Karpas-422 (cell line): ENCODE measurements around the gene MBIP. TPM values are rescaled to one million over a fixed set of nuclear protein-coding genes. Genes with fewer than 3 reads are reported as not detected.

Source experiments
- DNase-seq: peaks from one replicate; pipeline ENCODE4 v3.0.0-alpha.2; 2015
- H2AFZ ChIP-seq: fragments of 200-600 bp; sonication (generic); 2 replicates; pipeline ENCODE4 v1.6.1; 2014; ENCODE audit warnings: antibody characterized with exemption, low read length, mixed read lengths
- H3K27ac ChIP-seq: fragments of 200-600 bp; sonication (generic); 2 replicates; pipeline ENCODE4 v1.5.1; 2014; ENCODE audit warnings: mild to moderate bottlenecking, low read length, moderate library complexity
- H3K27me3 ChIP-seq: fragments of 200-600 bp; sonication (generic); 2 replicates; pipeline ENCODE4 v1.6.1; 2014; ENCODE audit warnings: low read length, mixed read lengths
- H3K36me3 ChIP-seq: fragments of 200-600 bp; sonication (generic); 2 replicates; pipeline ENCODE4 v1.6.1; 2014; ENCODE audit warnings: low read length, mixed read lengths; ENCODE audit not compliant: insufficient read depth
- H3K4me1 ChIP-seq: fragments of 200-600 bp; sonication (generic); 2 replicates; pipeline ENCODE4 v1.6.1; 2014; ENCODE audit warnings: mild to moderate bottlenecking, low read length, mixed read lengths
- H3K4me2 ChIP-seq: fragments of 200-600 bp; sonication (generic); 2 replicates; pipeline ENCODE4 v1.6.1; 2014; ENCODE audit warnings: low read length, low read depth, mild to moderate bottlenecking; ENCODE audit not compliant: poor library complexity, severe bottlenecking
- H3K4me3 ChIP-seq: fragments of 200-600 bp; sonication (generic); 2 replicates; pipeline ENCODE4 v1.5.1; 2014; ENCODE audit warnings: mild to moderate bottlenecking, antibody characterized with exemption, low read length, mixed read lengths
- H3K79me2 ChIP-seq: fragments of 200-600 bp; sonication (generic); 2 replicates; pipeline ENCODE4 v1.6.1; 2014; ENCODE audit warnings: mild to moderate bottlenecking, low read length, mixed read lengths
- H3K9ac ChIP-seq: fragments of 200-600 bp; sonication (generic); 2 replicates; pipeline ENCODE4 v1.6.0; 2014; ENCODE audit warnings: low read length
- H3K9me2 ChIP-seq: fragments of 200-600 bp; sonication (generic), shearing (Covaris generic); replicated peaks from 2 replicates; pipeline ENCODE4 v1.6.0; 2014; ENCODE audit warnings: mild to moderate bottlenecking, low read length, moderate library complexity; ENCODE audit not compliant: insufficient read depth
- H3K9me3 ChIP-seq: fragments of 300-700, 200-600 bp; sonication (generic); 2 replicates; pipeline ENCODE4 v1.6.1; 2014; ENCODE audit warnings: low read length, mixed read lengths
- H4K20me1 ChIP-seq: fragments of 200-600 bp; sonication (generic); 2 replicates; pipeline ENCODE4 v1.6.1; 2014; ENCODE audit warnings: mild to moderate bottlenecking, antibody characterized with exemption, low read length, low read depth; ENCODE audit not compliant: insufficient read depth
- total RNA-seq: library from RNA; depleted of rRNA; stranded (reverse); fragments of >200 nt; shearing (Covaris generic); gene quantifications from 2 replicates; pipeline ENCODE4 v1.2.3, GENCODE V29; 2014; ENCODE audit warnings: low replicate concordance

MBIP gene
- total RNA-seq, 1 experiment from 2014 or later, result 49.7 TPM

DNA sequence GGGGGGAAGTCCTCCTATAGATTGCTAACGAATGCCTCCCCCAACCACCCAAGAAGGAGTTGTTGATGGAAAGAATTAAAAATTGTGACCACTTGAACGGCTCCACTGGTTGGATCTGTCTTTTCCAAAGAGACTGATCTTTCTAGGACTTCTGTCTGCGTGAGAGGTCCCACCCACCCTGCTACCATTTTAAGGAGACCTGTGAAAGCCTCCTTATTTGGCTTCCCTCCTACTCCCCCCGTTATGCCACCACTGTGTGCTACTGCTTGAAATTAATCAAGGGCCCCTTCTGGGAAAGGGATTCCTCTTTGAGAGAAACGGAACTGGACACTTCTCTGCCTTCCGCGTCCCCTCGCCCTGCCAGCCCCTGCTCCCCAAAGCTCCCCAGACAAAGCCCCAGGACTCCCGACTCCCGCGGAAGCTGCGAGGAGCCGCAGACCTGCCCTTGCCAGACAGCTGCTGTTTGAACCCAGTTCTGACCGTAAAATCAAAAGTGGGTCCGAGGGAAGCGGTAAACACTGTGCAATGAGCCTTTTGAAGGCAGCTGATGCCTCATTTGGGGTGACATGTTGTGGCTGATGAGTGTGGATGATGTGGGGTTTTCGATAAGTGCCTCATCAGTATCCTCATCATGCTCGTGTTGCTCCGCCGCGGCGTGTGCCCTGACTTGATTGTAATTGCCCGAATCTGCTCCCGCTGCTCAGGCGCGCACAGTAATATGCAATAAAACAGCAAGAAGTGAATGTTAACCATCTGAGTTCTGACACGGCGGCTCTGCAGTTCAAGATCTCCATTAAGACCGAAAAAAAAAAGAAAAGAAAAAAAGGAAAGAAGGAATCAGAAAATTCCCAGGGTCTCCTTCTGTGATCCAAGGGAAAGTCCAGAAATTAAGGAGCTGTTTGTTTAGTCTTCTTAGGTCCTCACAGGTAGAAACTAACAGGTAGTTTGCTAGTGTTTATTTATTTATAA, 48.2 kb downstream of the MBIP start:
- H2AFZ ChIP-seq, result no peak overlapping the region; the same call in 1 of the 2 replicates
- H3K9me2 ChIP-seq, result no peaks in the 10 kb centered on the region
- H3K9me3 ChIP-seq, result no peaks in the 10 kb centered on the region
- H3K4me2 ChIP-seq, result peak overlapping the region; percentile 9
- H3K9ac ChIP-seq, result no peak overlapping the region
- no peaks in the 10 kb centered on the region for H3K79me2 ChIP-seq
- H3K27me3 ChIP-seq, result no peaks in the 10 kb centered on the region
- H3K27ac ChIP-seq, result no peak overlapping the region
- DNase-seq, result no peak
- peak overlapping the region; percentile 2; the same call in 1 of the 2 replicates for H3K4me3 ChIP-seq
- no peaks in the 10 kb centered on the region for H4K20me1 ChIP-seq
- H3K36me3 ChIP-seq, result no peaks in the 10 kb centered on the region
- no peaks in the 10 kb centered on the region for H3K4me1 ChIP-seq

DNA sequence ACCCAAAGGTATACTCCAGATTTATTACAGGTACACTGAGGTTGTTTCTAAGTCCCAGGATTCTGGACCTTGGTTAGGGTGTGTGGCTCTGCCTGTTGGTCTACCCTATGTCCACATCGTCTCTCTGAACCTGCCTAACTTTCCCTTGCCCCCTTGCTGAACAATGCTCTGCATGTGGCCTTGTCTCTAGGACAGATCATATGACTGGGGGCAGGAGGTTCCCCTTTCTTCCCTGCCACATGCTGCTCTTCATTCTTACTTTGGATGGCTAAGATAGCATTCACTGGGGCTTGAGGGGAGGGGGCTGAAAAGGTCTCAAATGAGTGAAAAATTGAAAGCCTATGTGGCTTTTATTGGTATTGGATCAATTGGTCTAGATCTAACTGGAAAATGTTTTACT, 49.2 kb downstream of the MBIP start:
- Histone ChIP-seq H3K9me3 (no peaks in the 10 kb centered on the region), H2AFZ (no peak overlapping the region), H3K9ac (no peak overlapping the region), H3K27ac (no peak overlapping the region), H4K20me1 (no peaks in the 10 kb centered on the region), H3K79me2 (no peaks in the 10 kb centered on the region), H3K27me3 (no peaks in the 10 kb centered on the region), H3K36me3 (no peaks in the 10 kb centered on the region), H3K4me3 (no peak overlapping the region), H3K4me2 (no peak overlapping the region), H3K9me2 (no peaks in the 10 kb centered on the region), H3K4me1 (no peaks in the 10 kb centered on the region)
- DNase-seq, result no peak

DNA sequence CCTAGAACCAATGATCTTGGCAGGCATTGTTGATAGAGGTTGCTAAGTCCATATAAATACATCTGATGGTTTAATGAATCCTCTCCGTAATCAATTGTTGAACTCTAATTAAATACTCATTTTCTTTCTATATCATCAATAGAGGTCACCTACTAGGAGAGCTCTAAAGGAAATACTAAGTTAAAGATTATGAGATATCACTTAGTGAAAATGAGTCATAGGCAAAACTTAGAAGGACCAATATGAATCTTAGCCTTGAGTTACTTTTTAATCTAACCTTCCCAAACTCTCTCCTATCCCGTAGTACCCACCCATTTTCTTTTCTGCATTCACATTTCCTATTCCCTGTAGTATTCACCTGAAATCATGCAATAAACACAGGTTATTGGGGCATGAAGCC, 50.2 kb downstream of the MBIP start:
- no peak overlapping the region for H2AFZ ChIP-seq
- no peaks in the 10 kb centered on the region for H3K9me3 ChIP-seq
- no peaks in the 10 kb centered on the region for H3K36me3 ChIP-seq
- no peak overlapping the region for H3K9ac ChIP-seq
- no peaks in the 10 kb centered on the region for H3K79me2 ChIP-seq
- no peaks in the 10 kb centered on the region for H3K9me2 ChIP-seq
- DNase-seq, result no peak
- no peak overlapping the region for H3K4me3 ChIP-seq
- no peaks in the 10 kb centered on the region for H3K27me3 ChIP-seq
- H3K4me2 ChIP-seq, result no peak overlapping the region
- no peak overlapping the region for H3K27ac ChIP-seq
- no peaks in the 10 kb centered on the region for H3K4me1 ChIP-seq
- H4K20me1 ChIP-seq, result no peaks in the 10 kb centered on the region

DNA sequence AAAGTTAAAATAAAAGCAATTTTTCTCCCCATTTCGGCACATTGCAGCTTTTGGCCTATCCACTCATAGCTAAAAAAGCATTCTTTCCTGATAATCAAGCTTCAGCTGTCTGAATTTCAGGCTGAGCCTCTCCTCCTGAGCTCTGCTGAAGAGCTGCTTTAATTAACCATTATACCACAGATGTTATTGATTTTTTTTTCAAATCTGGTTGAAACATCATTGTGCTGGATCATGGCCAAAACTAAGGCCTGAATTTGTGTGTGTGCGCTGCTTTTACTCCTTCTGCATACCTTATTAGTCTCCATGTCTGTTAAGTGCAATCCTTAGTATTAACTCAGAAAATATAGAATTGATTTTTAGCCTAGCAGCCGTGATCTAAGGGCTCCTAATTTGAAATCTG, 52.3 kb downstream of the MBIP start:
- Histone ChIP-seq H2AFZ (no peak overlapping the region), H3K4me2 (no peak overlapping the region), H3K9me2 (no peaks in the 10 kb centered on the region), H3K36me3 (no peaks in the 10 kb centered on the region), H3K27me3 (no peaks in the 10 kb centered on the region), H4K20me1 (no peaks in the 10 kb centered on the region), H3K9me3 (no peaks in the 10 kb centered on the region), H3K4me3 (no peak overlapping the region), H3K9ac (no peak overlapping the region), H3K4me1 (no peaks in the 10 kb centered on the region), H3K79me2 (no peaks in the 10 kb centered on the region), H3K27ac (no peak overlapping the region)
- no peak for DNase-seq

GRCh38 chr14:36264595-36264994, 55.8 kb downstream of the MBIP start:
- no peak overlapping the region for H3K4me2 ChIP-seq
- no peak for DNase-seq
- no peaks in the 10 kb centered on the region for H3K4me1 ChIP-seq
- no peaks in the 10 kb centered on the region for H3K9me2 ChIP-seq
- no peaks in the 10 kb centered on the region for H3K79me2 ChIP-seq
- H3K27ac ChIP-seq, result no peak overlapping the region
- no peaks in the 10 kb centered on the region for H3K36me3 ChIP-seq
- H2AFZ ChIP-seq, result no peak overlapping the region
- H3K4me3 ChIP-seq, result no peak overlapping the region
- H3K27me3 ChIP-seq, result no peaks in the 10 kb centered on the region
- H3K9ac ChIP-seq, result no peak overlapping the region
- H4K20me1 ChIP-seq, result no peaks in the 10 kb centered on the region
- no peaks in the 10 kb centered on the region for H3K9me3 ChIP-seq

- no peak overlapping the region for H3K27ac ChIP-seq
- no peaks in the 10 kb centered on the region for H3K9me3 ChIP-seq
- no peak overlapping the region for H2AFZ ChIP-seq
- H4K20me1 ChIP-seq, result no peaks in the 10 kb centered on the region
- H3K4me1 ChIP-seq, result no peaks in the 10 kb centered on the region
- no peak overlapping the region for H3K4me3 ChIP-seq
- H3K36me3 ChIP-seq, result no peaks in the 10 kb centered on the region
- H3K4me2 ChIP-seq, result no peak overlapping the region
- no peak for DNase-seq
- H3K9ac ChIP-seq, result no peak overlapping the region
- H3K9me2 ChIP-seq, result no peaks in the 10 kb centered on the region
- H3K27me3 ChIP-seq, result no peaks in the 10 kb centered on the region
- no peaks in the 10 kb centered on the region for H3K79me2 ChIP-seq
These were observed 56.3 kb downstream of the MBIP start for GRCh38 chr14:36264107-36264506.

DNA sequence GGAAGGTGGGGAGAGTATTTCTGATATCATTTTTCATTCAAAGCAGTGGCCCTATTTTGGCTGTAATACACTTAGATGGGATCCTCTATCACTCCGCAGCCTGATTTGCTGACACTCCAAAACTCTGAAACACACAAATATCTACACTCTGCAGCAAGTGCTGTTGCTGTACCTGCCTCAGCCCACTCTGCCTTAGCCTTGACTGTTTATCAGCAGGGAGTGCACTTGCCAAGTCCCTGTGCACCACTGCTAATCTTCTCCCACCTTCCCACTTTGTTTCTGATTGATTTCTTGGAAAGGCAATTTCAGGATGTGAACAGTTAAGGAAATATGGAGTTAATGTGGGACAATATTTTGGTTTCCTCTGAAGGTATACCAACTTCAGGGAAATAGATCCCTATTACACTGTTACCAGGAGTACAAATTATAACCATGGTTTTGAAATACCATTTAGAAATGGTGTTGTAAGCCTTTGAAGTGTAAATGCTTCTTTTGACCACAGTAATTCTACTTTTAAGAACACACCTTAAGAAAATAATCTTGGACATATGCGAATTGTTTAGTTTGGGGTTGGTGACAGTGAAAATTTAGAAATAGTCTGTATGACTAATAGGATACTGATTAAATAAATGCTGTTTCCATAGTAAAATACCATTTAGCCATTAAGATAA, 59.3 kb downstream of the MBIP start:
- Histone ChIP-seq H3K27ac (no peak overlapping the region), H2AFZ (no peak overlapping the region), H3K36me3 (no peaks in the 10 kb centered on the region), H3K9ac (no peak overlapping the region), H3K4me3 (no peak overlapping the region), H3K9me2 (no peaks in the 10 kb centered on the region), H3K79me2 (no peaks in the 10 kb centered on the region), H3K4me1 (no peaks in the 10 kb centered on the region), H3K9me3 (no peaks in the 10 kb centered on the region), H4K20me1 (no peaks in the 10 kb centered on the region), H3K4me2 (no peak overlapping the region), H3K27me3 (no peaks in the 10 kb centered on the region)
- DNase-seq, result no peak

GRCh38 chr14:36258241-36258640, 62.2 kb downstream of the MBIP start:
- H3K9ac ChIP-seq, result no peak overlapping the region
- H3K4me1 ChIP-seq, result no peaks in the 10 kb centered on the region
- no peak overlapping the region for H3K4me2 ChIP-seq
- H3K27me3 ChIP-seq, result no peaks in the 10 kb centered on the region
- H3K36me3 ChIP-seq, result no peaks in the 10 kb centered on the region
- no peak overlapping the region for H2AFZ ChIP-seq
- H3K27ac ChIP-seq, result no peak overlapping the region
- no peaks in the 10 kb centered on the region for H3K9me2 ChIP-seq
- H3K4me3 ChIP-seq, result no peak overlapping the region
- DNase-seq, result no peak
- no peaks in the 10 kb centered on the region for H4K20me1 ChIP-seq
- H3K79me2 ChIP-seq, result no peaks in the 10 kb centered on the region
- no peaks in the 10 kb centered on the region for H3K9me3 ChIP-seq
